Muscle layer of duodenum (tissue), 2 donors: ENCODE measurements around the gene PRR15.
"Not testable (repeated sequence)": the region's sequence is repeated elsewhere in the genome, so short reads cannot be mapped to it uniquely, and the experiment has no call there.

Experiments used
- H3K27ac ChIP-seq: one replicate; pipeline ENCODE4 v1.7.0; 2013; ENCODE audit warnings: mild to moderate bottlenecking, low read length
- H3K27me3 ChIP-seq: one replicate; pipeline ENCODE4 v1.7.0; 2013; ENCODE audit warnings: low read depth, mild to moderate bottlenecking, control low read depth, low read length
- H3K36me3 ChIP-seq, 2 donors: one replicate each; pipeline ENCODE4 v1.7.0; 2013; ENCODE audit warnings: low read length in 2 of 2, control low read depth in 1 of 2, mild to moderate bottlenecking in 1 of 2; ENCODE audit not compliant: insufficient read depth in 2 of 2, control insufficient read depth in 1 of 2
- H3K4me1 ChIP-seq, 2 donors: one replicate each; pipeline ENCODE4 v1.7.0; 2013; ENCODE audit warnings: low read length in 2 of 2, mild to moderate bottlenecking in 2 of 2, control low read depth in 1 of 2, moderate library complexity in 1 of 2; ENCODE audit not compliant: insufficient read depth in 2 of 2, control insufficient read depth in 1 of 2
- H3K4me3 ChIP-seq, 2 donors: one replicate each; pipeline ENCODE4 v1.7.0; 2013; ENCODE audit warnings: low read length in 2 of 2, low read depth in 1 of 2, mild to moderate bottlenecking in 1 of 2
- H3K9me3 ChIP-seq, 2 donors: one replicate each; pipeline ENCODE4 v1.7.0; 2013; ENCODE audit warnings: low read length in 2 of 2, control low read depth in 1 of 2, mild to moderate bottlenecking in 1 of 2; ENCODE audit not compliant: control insufficient read depth in 1 of 2
- donor health status: healthy.

The PRR15 gene, protein sequence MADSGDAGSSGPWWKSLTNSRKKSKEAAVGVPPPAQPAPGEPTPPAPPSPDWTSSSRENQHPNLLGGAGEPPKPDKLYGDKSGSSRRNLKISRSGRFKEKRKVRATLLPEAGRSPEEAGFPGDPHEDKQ

GRCh38 chr7:29563590-29564495, at the start of gene PRR15:
TSS of gene PRR15 (plus strand) at chr7:29563835. CDS start at chr7:29566330, 2,495 bp downstream.
- Histone ChIP-seq H3K4me3 (peak within 1 kb of the TSS; percentile 89 to 95), H3K4me1 (peaks cover 3 to 41% of the 10 kb centered on the region in 2 donors), H3K27me3 (peaks cover 23% of the 10 kb centered on the region), H3K36me3 (no peaks in the 10 kb centered on the region), H3K27ac (peak within 1 kb of the TSS; percentile 56), H3K9me3 (no peaks in the 10 kb centered on the region)

DNA sequence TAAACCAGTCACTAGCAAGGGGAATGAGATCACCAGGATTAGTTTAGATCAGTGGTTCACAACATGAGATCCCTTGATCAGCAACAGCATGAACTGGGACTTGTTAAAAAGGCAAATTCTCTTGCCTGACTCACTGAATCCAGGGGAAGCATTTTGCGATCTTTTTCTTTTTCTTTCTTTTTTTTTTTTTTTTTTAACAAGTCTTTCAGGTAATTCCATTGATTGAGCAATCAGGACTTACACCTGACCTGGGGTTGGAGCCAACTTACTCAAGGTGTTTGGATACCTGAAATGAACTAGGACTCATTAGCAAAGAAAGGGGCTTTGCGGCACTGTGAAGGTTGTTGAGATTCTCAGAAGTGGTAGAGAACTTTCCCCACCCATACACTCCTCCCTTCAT, 47.1 kb upstream of the PRR15 start:
- H3K27ac ChIP-seq, result no peak overlapping the region
- no peak overlapping the region for H3K4me3 ChIP-seq
- no peaks in the 10 kb centered on the region for H3K27me3 ChIP-seq
- H3K4me1 ChIP-seq, result no peaks in the 10 kb centered on the region
- peaks cover 0 to 3% of the 10 kb centered on the region in 2 donors for H3K9me3 ChIP-seq
- peaks cover 11 to 16% of the 10 kb centered on the region in 2 donors for H3K36me3 ChIP-seq

DNA sequence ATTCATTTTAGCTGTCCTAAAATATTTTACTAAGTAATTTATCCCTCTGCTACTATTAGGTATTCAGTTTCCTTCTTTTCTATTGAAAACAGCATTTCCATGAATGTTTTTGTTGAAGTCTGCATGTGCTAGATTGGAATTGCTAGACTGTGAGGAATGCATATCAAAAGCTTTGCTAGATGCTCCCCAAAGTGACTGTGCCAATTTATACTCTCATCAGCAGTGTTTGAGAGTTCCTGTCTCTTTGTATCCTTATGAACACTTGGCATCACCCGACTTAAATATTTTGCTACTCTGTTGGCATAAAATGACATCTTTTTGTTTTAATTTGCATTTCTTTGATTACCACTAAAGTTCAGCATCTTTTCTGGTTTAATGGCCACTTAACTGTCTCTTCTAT, 45.0 kb upstream of the PRR15 start:
- no peaks in the 10 kb centered on the region for H3K4me1 ChIP-seq
- peaks cover 0 to 8% of the 10 kb centered on the region in 2 donors for H3K36me3 ChIP-seq
- H3K27me3 ChIP-seq, result no peaks in the 10 kb centered on the region
- H3K27ac ChIP-seq, result no peak overlapping the region
- H3K9me3 ChIP-seq, result peaks cover 0 to 7% of the 10 kb centered on the region in 2 donors
- no peak overlapping the region for H3K4me3 ChIP-seq

DNA sequence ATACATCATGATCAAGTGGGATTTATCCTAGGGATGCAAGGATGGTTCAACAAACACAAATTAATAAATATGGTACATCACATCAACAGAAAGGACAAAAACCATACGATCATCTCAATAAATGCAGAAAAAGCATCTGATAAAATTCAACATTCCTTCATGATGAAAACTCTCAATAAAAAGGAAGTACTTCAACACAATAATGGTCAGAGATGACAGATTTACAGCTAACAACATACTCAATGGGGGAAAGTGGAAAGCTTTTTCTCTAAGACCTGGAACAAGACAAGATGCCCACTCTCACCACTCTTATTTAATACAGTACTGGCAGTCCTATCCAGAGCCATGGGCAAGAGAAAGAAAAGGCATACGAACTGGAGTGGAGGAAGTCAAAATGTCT, 39.9 kb upstream of the PRR15 start:
- H3K4me1 ChIP-seq, result no peaks in the 10 kb centered on the region
- H3K36me3 ChIP-seq, result no peaks in the 10 kb centered on the region
- no peak overlapping the region for H3K27ac ChIP-seq
- peaks cover 0 to 7% of the 10 kb centered on the region in 2 donors for H3K9me3 ChIP-seq
- no peaks in the 10 kb centered on the region for H3K27me3 ChIP-seq
- no peak overlapping the region for H3K4me3 ChIP-seq

DNA sequence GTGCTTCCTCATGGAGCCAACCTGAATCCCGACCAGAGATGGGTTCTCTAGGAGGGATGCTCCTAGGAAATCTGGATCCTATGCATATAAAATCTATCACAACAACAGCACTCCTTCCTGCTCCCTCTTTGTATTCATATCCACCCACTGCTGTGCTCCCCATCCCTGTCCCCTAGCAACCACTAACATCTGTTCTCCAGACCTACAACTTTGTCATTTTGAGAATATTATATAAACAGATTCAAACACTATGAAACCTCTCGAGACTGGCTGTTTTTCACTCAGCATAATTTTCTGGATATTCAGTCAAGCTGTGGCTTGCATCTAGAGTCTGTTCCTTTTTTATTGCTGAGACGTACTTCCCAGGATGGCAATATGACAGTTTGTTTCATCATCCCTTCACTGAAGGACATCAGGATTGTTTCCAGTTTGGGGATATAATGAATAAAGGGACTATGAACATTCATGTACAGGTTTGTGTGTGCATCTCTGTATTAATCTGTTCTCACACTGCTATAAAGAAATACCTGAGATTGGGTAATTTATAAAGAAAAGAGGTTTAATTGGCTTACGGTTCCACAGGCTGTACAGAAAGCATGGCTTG, 36.0 kb upstream of the PRR15 start:
- H3K9me3 ChIP-seq, result no peaks in the 10 kb centered on the region
- H3K36me3 ChIP-seq, result no peaks in the 10 kb centered on the region
- H3K4me3 ChIP-seq, result no peak overlapping the region
- no peaks in the 10 kb centered on the region for H3K4me1 ChIP-seq
- H3K27ac ChIP-seq, result no peak overlapping the region
- no peaks in the 10 kb centered on the region for H3K27me3 ChIP-seq

DNA sequence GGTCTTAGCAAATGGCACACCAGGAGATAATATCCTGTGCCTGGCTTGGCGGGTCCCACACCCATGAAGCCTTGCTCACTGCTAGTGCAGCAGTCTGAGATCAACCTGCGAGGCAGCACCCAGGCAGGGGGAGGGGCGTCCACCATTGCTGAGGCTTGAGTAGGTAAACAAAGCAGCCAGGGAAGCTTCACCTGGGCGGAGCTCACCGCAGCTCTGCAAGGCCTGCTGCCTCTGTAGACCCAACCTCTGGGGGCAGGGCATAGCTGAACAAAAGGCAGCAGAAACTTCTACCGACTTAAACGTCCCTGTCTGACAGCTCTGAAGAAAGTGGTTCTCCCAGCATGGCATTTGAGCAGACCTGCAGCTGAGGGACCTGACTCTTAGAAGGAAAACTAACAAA, 35.1 kb upstream of the PRR15 start:
- not testable (repeated sequence) for H3K4me3 ChIP-seq, H3K27me3 ChIP-seq, H3K36me3 ChIP-seq, H3K9me3 ChIP-seq, H3K4me1 ChIP-seq, H3K27ac ChIP-seq

- H3K9me3 ChIP-seq, result peaks cover 0 to 12% of the 10 kb centered on the region in 2 donors
- H3K27ac ChIP-seq, result no peak overlapping the region
- no peak overlapping the region for H3K4me3 ChIP-seq
- no peaks in the 10 kb centered on the region for H3K36me3 ChIP-seq
- no peaks in the 10 kb centered on the region for H3K4me1 ChIP-seq
- no peaks in the 10 kb centered on the region for H3K27me3 ChIP-seq
Measured at GRCh38 chr7:29538389-29538788, 25.2 kb upstream of the PRR15 start.

- Histone ChIP-seq H3K4me3 (no peak overlapping the region), H3K27me3 (no peaks in the 10 kb centered on the region)
Measured at GRCh38 chr7:29539471-29539870, 24.2 kb upstream of the PRR15 start.

DNA sequence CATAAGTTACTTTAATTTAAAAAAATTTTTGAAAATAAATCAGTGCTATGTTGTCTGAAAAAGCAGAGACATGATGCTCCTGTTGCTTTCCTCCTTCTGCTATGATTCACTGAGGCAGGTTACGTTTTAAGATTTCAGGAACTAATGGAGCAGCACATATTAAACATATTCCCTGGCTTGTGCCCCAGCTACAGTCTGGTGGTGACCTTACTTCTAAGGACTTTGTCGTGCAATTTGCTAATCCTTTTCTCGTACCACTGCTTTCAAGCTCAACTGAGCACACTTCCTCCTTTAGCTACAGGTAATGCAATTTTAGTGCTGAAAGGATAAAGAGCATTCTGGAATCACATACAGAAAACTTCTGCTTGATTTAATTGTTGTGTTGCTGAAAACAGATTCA, 16.2 kb upstream of the PRR15 start:
- peaks cover 0 to 9% of the 10 kb centered on the region in 2 donors for H3K9me3 ChIP-seq
- H3K36me3 ChIP-seq, result no peaks in the 10 kb centered on the region
- H3K27ac ChIP-seq, result no peak overlapping the region
- no peaks in the 10 kb centered on the region for H3K27me3 ChIP-seq
- H3K4me3 ChIP-seq, result no peak overlapping the region
- H3K4me1 ChIP-seq, result no peaks in the 10 kb centered on the region

More at GRCh38 chr7:29539471-29539870, 24.2 kb upstream of the PRR15 start:
- peaks cover 0 to 11% of the 10 kb centered on the region in 2 donors for H3K9me3 ChIP-seq
- no peaks in the 10 kb centered on the region for H3K4me1 ChIP-seq
- no peaks in the 10 kb centered on the region for H3K36me3 ChIP-seq
- H3K27ac ChIP-seq, result no peak overlapping the region

DNA sequence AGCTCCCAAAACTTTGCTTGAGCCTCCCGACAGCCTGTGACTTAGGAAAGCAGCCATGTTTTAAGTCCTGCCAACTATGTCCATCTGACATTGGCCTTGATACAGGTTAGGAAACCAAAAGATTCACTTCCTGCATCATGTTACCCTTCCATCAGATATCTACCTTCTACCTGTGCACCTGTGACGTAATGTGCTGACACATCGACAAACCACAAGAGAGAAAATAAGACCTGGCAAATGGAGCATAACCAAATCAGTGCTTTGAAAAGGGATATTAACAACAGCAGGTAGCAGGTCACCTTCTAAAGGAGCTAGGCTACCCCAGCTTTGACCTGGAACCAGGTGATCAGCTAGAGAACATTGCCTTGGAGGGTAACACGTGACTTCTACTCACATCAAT, 14.8 kb upstream of the PRR15 start:
- H3K4me1 ChIP-seq, result no peaks in the 10 kb centered on the region
- H3K9me3 ChIP-seq, result peaks cover 0 to 5% of the 10 kb centered on the region in 2 donors
- no peak overlapping the region for H3K4me3 ChIP-seq
- no peak overlapping the region for H3K27ac ChIP-seq
- H3K36me3 ChIP-seq, result no peaks in the 10 kb centered on the region
- H3K27me3 ChIP-seq, result no peaks in the 10 kb centered on the region

GRCh38 chr7:29552392-29552791, 11.2 kb upstream of the PRR15 start:
- H3K36me3 ChIP-seq, result no peaks in the 10 kb centered on the region
- no peaks in the 10 kb centered on the region for H3K9me3 ChIP-seq
- no peaks in the 10 kb centered on the region for H3K27me3 ChIP-seq
- no peaks in the 10 kb centered on the region for H3K4me1 ChIP-seq
- H3K4me3 ChIP-seq, result no peak overlapping the region
- no peak overlapping the region for H3K27ac ChIP-seq
